Astrocyte (in vitro differentiated cells and primary cell): ENCODE data around the gene JAML.

Experiments
- CTCF ChIP-seq: IDR thresholded peaks from 2 replicates; pipeline ENCODE4 v1.5.1; 2011; ENCODE audit warnings: low read depth, mild to moderate bottlenecking, inconsistent platforms, low read length, moderate library complexity; ENCODE audit not compliant: insufficient read depth
- EZH2 ChIP-seq: IDR thresholded peaks from 2 replicates; pipeline ENCODE4 v1.6.1; 2012; ENCODE audit warnings: mild to moderate bottlenecking, low read length, inconsistent platforms; ENCODE audit not compliant: insufficient read depth

GRCh38 chr11:118176778-118177134 is 48.1 kb downstream of the JAML start:
- TF ChIP-seq CTCF (no peak), EZH2 (no peak)
